ENCODE data around the gene DNAH17.

DNAH17 gene

GRCh38 chr17:78494696-78495330 lies 82.4 kb downstream of the DNAH17 start:
- DNase-seq, result no peak

DNA sequence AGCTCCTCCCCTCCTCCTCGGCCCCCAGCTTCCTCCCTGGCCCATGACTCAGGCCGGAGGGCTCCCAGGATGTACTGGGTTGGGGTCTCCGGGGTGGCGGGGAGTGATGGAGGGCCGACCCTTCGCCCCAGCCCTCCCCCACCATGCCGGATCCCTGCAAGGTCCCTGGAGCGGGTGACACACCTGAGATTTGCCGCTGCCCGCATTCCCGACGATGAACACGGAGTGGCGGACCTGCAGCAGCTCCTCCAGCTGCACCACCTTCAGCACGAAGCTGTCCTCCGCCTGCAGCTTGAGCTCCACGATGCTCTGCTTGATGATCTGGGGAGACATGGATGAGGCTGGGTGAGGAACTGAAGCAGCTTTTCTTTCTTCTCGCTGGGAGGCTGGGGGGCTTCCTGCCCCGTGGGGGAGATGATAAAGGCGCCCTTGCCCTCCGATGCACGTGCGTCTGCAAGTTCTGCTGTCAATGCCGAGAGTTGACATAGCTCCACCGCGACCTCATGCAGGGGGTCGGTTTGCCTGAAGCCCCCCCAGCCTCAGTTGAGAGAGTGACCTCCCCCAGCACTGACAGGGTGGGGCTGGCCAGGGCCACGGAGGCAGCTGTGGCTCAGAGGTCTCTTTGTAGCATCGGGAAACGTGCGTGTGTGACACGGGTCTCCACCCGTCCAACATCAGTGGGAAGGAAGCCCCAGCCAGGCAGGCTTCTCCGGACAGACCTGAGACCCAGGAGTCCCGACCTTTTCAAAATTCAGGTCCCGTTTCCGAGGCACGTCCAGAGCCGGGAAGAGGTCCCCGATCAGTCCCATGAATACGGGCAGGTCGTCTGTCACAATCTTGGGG lies 83.1 kb downstream of the DNAH17 start:
- no peak for DNase-seq

GRCh38 chr17:78493450-78493849 lies 83.7 kb downstream of the DNAH17 start:
- DNase-seq, result no peak

DNA sequence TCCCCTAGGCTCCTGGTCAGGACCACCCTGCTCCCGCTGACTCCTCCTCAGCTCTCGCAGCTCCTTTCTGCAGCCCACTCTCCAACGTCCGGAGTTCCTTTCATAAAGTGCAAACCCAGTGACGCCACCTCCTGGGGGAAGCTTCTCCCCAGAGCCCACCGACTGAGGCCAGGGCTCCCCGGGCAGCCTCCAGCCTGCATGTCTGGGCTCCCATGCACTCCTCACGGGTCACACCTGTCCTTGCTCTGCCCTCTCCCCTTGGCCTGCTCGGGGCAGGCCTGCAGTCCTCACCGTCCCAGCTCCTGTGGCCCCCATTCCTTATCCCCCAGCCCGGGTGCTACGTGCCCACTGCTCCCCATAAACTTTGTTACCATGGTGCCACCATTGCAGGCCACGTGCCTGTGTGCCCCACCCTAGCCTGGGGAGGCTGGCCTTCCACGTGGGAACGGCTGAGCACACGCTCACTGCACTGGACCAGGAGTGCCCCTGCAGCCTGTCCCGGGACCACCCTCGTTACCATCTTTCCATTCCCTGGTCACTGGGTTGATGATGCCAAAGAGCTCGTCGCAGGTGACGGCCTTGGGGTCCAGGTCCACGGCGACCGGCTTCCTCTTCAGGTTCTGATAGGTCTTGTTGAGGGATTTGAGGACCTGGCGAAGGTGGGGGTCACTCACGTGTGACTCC lies 84.9 kb downstream of the DNAH17 start:
- no peak for DNase-seq

DNA sequence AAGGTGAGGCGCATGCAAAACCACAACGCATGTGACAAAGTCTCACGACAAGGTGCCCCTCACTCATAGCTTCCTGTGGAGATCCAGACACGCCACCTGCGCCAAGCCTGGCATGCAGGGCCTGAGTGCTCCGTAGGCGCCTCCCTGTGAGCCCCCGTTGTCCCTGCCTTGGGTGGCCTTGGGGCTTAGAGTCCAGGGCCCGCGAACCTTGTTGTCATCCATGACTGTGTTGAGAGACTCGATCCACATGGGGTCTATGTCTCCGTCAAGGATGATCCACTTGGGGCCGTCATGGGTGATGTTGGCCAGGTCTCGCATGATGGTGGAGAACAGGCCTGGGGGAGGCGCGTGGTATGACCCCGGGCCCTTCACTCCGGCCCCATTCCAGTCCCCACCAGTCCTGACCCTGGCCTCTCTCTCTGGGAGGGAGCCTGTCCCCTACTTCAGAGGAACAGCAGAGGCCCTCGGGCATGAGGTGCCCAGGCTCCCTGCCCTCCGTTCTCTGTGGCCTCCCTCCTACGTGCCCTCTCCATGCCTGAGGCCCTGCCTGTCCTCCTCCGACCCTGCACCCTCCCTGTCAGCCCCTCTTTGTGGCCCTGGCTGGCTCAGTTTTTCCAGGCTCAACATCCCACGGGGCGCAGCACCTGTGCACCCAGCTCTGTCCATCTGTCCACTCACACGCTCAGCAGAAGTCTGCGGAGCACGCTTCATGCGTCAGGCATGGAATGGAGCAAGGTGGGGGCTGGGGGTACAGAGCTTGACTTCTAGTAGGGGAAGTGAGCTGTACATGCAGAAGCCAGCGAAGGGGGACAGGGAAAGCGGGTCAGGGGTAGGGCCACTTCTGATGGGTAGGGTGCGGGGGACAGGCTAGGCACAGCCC lies 85.7 kb downstream of the DNAH17 start:
- no peak for DNase-seq

DNA sequence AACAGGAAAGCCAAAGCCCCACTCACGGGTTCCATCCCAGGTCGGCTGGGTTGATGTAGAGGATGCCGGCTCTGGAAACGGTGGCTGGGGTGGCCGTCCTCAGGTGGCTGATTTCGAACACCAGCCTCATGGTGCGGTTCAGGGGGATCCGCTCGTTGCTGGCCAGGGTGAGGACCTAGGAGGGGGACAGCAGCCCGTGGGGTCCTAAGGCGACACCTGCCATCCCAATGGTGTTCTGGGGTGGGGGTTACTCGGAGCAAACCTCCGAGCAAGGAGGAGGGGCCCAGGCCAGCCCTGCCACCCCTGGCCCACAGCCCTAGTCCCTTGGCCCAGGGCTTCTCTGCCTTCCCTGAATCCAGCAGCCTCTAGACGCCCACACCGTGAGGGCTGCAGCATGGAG lies 86.5 kb downstream of the DNAH17 start:
- no peak for DNase-seq

DNA sequence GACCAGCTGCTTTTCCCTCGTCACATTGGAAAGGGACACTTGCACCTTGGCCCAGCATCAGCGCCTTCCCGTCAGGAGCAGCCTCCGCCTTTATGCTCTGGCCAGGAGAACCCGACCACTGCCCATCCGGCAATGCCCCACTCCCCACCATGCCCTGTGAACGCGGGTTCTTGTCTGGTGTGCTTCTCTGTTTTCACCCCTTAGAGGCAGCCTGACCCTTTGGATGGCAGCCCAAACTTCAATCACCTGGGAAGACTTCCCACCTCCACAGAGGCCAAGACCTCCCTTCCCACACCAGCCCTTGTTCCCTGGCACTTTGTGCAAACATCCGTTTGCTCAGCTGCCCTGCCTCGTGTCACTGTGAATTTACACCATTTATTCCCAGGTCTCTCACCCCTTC lies 87.0 kb downstream of the DNAH17 start:
- no peak for DNase-seq

- DNase-seq, result no peak
Measured at GRCh38 chr17:78488867-78489634, 88.1 kb downstream of the DNAH17 start.

DNA sequence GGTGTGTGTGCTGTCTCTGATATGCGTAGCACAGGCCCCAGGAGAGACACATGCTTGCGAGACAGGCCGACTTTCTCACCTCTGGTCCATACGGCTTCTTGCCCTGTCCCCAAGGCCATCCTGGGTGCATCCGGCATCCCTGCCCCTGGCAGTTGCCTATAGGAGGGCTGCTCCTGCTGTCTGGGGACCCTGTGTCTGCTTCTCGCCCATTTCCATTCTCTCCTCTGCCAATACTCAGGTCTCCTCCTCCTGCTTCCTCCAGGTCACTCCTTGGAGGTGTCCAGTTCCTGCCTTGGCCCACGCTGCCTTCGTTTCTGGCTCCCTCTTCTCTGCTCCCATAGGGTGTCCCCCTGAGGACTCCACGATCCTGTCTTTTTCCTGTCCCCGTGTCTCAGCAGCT lies 89.0 kb downstream of the DNAH17 start:
- no peak for DNase-seq

GRCh38 chr17:78486946-78487680 lies 90.1 kb downstream of the DNAH17 start:
- DNase-seq, result no peak

GRCh38 chr17:78486228-78486802 lies 90.9 kb downstream of the DNAH17 start:
- no peak for DNase-seq

- DNase-seq, result no peak
Measured at GRCh38 chr17:78485290-78486168, 91.7 kb downstream of the DNAH17 start.

DNA sequence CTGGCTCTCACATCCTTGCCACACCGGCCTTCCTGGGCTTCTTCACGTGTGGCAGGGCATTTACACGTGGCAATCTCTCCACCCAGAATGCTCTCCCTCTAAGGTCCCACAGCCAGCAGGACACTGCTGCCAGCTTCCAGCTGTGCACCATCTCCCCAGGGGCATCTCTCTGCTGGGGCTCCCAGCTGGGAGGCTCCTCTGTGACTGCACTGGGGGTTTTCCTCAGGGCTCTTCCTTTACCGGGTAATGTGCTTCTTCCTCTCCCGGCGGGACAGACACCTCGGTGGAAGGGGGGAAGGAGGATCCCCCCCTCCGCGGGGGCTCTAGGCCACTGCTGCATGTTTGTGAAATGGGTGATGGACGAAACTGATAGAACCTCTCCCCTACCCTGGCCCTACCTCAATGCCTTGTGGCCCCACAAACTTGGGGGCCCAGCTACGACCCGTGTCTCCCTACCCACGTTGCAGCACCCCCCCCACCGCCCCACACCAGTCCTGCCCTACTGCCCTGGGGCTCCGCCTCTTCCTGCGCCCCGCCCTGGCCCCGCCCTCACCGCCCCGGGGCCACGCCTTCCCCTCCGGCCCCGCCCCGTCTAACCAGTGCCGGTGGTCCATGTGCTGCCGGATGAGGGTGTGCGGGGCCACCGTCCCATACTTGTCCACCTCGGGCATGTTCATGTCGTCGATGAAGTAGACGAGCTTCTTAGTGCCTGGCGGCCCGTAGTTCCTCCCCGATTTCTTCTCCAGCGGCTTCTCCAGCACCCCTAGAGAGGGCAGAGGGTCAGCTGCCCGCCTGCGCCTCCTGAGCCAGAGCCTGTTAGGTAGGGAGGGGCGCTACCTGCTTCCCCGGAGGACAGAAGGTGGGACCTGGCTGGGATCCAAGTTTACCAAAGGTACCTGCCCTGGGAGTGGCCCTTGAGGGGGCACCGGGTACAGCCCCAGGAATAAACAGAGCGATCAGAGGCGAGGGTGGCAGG lies 92.6 kb downstream of the DNAH17 start:
- DNase-seq, result peak; percentile 17 to 40 (median 24)

- DNase-seq, result no peak
Measured at GRCh38 chr17:78479369-78479768, 97.8 kb downstream of the DNAH17 start.

GRCh38 chr17:78478757-78479297 lies 98.4 kb downstream of the DNAH17 start:
- no peak for DNase-seq

DNA sequence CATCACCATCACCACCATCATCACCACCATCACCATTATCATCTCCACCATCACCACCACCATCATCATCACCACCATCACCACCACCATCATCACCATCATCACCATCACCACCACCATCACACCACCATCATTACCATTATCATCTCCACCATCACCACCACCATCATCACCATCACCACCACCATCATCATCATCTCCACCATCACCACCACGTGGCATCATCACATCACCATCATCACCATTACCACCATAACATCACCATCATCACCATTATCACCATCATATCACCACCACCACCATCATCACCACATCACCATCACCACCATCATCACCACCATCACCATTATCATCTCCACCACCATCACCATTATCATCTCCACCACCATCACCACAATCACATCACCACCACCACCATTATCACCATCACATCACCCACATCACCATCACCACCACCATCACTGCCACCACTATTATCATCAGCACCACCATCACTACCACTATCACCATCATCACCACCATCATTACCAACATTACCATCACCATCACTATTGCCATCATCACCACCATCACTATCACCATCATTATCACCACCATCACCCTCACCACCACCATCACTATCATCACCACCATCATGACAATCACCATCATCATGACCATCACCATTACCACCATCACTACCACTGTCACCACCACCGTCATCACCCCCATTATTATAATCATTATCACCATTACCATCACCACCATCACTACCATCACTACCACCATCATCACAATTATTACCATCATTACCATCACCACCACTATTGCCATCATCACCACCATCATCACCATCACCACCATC lies 99.1 kb downstream of the DNAH17 start:
- DNase-seq, result no peak

DNA sequence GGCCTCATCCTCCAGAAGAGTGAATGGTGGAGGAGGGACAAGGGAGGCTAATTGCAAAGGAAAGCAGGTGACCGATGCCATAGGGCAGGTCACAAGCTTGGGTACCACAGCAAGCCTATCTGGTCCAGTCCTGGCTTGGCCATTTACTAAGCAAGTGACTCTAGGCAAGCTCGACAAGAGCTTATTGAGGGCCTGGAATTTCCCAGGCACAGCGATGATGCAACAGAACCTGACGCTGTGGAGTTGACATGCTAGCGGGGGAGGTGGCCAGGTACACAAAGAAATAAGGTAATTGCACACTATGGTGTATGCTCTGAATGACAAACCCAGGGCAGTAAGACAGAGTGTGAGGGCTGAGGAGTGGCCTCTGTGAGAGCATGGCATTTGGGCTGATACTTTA lies 100.2 kb downstream of the DNAH17 start:
- no peak for DNase-seq
